CD1c-positive myeloid dendritic cell (primary cell): Measurements from ENCODE around the gene WFIKKN1.

ENCODE experiments used
- DNase-seq: peaks from one replicate; pipeline ENCODE4 v3.0.0-alpha.2; 2016; ENCODE audit errors: extremely low spot score

The WFIKKN1 gene

DNA sequence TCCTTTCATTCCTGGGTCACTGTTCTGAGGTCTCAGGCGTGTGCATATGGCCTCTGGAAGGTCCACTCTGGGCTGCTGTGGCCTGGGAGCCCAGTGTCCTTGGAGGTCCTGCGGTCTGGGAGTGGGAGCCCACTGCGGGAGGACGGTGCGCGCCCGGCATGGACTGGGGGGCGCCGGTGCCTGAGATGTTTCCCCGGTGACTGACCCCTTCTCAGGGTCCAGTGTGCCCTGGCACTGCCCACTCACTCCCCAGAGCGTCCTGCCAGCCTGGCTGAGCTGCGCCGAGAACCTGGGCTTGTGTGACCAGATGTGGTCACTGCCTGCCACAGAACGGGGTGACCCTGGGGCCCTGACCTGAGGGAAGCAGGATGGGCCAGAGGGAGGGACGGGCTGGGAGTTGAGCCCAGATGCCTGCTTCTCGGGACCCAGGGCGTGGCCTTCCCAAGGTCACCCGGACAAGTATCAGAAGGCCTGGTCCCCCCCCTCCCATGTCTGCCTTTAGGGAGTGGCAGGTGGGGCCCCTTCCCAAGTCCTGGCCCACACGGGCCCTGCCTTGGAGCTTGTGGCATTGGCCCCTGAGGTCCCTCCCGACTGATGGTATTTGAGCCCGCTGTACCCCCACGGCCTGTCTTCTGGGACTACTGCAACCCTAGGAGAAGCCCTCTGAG lies 43.6 kb downstream of the WFIKKN1 start:
- no peak for DNase-seq

DNA sequence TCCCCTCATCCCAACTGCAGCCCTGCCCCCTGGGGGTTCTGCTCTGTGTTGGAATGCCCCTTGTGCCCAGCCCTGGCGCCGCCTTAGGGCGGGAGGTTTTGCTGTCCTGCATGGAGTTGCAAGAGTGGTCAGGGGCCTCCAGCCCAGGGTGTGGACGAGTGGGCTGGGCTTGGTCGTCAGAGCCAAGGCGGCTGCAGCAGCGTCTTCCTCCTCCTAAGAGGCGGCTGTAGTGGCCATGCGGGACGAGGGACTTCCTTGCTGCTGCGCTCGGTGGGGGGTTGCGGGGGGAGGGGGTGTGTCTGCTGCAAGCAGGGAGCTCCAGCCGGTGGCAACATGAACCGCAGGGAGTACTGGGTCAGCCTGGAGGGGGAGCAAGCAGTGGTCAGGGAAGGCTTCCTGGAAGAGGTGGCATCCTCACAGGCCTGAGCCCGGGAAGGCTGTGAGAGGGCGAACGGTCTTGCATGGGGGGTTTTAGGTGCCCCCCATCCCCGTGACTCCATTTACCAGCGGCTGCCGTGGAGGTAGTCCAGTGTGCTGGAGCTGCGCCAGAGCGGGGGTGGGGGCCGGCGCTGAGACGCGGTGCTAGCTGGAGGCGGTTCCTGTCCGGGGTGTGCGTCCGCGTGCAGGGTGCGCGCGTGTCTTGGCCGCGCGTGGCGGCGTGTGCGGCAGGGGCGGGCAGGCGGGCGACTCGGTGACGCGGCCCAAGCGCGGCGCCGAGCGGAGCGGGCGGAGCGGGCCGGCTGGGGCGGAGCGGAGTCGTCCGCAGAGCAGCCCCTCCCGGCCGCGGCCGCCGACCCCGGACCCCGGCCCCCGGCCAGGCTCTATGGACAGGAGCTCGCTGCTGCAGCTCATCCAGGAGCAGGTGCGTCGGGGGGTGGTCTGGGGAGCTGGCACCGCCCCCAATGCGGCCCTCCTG lies 44.4 kb downstream of the WFIKKN1 start, which contains the start of gene RHBDL1:
TSS of gene RHBDL1 (plus strand) at position 704 of the 916 bp plus-strand sequence. CDS start at position 824, 120 bp downstream.
- DNase-seq, result peak; percentile 48

DNA sequence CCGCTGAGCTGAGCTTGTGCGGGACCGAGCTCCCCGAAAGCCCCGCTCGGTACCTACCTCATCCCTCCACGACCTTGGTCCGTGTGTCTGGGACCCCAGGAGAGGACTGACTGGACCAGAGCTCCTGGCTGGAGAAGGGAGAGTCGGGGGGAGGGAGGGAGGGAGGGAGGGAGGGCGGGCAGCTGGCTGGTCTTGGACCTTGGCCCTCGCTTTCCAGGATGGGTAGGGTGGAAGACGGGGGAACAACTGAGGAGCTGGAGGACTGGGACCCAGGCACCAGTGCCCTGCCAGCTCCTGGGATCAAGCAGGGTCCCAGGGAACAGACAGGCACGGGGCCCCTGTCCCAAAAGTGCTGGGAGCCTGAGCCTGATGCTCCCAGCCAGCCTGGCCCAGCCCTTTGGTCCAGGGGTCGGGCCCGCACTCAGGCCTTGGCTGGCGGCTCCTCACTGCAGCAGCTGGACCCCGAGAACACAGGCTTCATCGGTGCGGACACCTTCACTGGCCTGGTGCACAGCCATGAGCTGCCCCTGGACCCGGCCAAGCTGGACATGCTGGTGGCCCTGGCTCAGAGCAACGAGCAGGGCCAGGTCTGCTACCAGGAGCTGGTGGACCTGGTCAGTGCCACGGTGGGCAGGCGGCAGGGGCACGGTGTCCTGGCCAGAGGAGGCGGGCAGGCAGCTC lies 45.2 kb downstream of the WFIKKN1 start:
- no peak for DNase-seq

DNA sequence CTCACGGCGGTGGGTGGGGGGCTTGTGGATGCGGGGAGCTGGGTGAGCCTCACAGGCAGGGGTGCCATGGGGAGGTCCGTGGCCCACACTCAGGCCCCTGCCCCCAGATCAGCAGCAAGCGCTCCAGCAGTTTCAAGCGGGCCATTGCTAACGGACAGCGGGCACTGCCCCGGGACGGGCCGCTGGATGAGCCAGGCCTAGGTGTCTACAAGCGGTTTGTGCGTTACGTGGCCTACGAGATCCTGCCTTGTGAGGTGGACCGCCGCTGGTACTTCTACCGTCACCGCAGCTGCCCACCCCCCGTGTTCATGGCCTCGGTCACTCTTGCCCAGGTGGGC lies 45.7 kb downstream of the WFIKKN1 start:
- DNase-seq, result no peak

DNA sequence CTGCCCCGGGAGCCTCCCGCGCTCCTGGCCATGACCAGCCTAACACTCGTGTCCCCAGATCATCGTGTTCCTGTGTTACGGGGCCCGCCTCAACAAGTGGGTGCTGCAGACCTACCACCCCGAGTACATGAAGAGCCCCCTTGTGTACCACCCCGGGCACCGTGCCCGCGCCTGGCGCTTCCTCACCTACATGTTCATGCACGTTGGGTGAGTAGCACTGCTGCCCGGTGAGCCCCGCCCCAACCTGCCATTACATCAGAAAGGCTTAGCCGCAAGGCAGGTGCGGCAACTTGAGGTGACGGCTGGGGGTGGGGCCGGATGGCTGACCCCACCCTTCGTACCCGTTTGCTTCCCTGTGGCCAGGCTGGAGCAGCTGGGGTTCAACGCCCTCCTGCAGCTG lies 46.1 kb downstream of the WFIKKN1 start:
- DNase-seq, result no peak

DNA sequence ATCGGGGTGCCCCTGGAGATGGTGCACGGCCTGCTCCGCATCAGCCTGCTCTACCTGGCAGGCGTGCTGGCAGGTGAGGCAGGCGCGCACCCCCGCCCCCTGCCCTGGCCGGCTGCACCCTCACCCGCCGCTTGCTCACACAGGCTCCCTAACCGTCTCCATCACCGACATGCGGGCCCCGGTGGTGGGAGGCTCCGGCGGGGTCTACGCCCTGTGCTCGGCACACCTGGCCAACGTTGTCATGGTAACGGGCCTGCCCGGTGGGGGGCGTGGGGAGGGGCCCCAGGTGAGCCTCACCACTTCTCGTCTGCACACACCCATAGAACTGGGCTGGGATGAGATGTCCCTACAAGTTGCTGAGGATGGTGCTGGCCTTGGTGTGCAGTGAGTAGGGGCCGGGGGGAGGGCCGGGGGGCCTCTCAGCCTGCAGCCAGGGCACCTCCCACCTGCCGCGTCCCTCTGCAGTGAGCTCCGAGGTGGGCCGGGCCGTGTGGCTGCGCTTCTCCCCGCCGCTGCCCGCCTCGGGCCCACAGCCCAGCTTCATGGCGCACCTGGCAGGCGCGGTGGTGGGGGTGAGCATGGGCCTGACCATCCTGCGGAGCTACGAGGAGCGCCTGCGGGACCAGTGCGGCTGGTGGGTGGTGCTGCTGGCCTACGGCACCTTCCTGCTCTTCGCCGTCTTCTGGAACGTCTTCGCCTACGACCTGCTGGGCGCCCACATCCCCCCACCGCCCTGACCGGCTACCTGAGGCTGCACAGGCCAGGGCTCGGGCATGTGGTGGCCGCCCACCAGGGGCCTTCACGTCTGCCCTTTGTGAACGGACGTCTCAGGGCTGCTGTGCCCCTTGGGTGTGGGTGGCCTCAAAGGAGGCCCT lies 46.8 kb downstream of the WFIKKN1 start:
- no peak for DNase-seq

DNA sequence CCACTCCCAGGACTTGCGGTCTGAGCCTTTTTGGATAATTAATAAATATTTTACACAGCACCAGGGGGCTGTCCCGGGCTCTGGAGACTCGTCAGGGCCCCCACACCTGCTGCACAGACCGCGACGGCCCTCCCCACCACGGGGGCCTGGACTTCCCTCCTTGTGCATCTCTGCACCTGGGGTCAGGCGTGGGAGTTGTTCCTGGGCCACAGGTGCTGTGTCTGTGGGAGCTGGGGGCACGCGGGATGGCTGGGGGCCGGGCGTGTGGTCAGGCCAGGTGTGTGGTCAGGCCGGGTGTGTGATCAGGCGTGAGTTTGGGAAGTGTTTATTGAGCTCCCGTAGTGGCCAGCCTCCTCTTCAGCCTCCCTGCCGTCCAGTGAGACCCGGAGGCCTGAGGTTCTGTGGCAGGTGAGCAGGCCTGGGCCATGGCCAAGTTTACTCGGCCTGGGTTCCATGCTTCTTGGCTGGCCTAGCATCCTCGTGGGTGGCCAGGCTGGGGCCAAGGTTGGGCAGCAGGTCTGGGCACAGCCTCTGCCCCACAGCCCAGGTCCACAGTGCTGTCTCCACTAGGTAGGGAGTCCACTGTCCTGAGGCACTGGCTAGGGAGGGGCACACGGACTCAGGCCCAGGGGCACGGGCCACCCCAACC lies 47.5 kb downstream of the WFIKKN1 start:
- no peak for DNase-seq

DNA sequence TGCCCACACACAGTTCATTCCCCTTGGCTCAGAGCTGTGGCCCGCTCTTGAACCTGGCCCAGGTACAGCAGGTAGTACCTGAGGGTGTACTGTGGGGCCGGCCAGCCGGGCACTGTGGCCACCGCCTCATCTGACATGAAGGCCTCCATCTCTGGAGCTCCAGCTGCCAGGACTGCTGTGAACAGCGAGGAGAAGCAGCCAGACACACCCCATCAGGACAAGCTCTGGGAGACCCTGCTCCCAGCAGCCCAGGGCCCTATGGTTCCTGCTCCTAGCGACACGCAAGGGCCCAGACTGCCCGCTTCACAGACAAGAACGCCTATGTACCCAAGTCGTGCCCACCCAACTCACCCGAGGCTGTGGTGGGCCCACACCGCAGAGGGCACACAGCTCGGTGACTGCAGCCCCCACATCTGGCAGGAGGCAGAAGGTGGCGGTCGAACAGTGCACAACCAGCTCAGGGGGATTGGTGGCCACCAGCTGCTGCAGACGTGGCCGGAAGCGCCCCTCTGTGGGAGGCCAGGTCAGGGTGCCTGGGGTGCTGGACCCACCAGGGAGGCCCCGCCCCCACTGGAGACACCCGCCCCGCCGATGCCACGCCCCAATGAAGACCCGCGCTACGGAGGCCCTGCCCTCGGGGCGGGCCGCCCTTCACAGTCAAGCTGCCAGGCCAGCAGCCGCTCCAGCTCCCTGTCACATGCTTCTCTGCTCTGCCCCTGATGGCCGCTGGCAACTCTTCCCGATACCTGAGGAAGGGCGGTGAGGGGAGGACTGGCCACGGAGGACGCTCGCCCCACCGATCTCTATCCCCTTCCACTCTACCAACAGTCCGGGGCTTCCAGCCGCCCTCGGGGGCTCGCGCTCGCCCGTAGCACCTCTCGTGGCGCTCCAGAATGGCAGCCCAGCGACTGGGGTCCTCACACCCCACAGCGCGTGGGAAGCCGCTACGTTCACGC lies 48.4 kb downstream of the WFIKKN1 start:
- peak; percentile 57 for DNase-seq

DNA sequence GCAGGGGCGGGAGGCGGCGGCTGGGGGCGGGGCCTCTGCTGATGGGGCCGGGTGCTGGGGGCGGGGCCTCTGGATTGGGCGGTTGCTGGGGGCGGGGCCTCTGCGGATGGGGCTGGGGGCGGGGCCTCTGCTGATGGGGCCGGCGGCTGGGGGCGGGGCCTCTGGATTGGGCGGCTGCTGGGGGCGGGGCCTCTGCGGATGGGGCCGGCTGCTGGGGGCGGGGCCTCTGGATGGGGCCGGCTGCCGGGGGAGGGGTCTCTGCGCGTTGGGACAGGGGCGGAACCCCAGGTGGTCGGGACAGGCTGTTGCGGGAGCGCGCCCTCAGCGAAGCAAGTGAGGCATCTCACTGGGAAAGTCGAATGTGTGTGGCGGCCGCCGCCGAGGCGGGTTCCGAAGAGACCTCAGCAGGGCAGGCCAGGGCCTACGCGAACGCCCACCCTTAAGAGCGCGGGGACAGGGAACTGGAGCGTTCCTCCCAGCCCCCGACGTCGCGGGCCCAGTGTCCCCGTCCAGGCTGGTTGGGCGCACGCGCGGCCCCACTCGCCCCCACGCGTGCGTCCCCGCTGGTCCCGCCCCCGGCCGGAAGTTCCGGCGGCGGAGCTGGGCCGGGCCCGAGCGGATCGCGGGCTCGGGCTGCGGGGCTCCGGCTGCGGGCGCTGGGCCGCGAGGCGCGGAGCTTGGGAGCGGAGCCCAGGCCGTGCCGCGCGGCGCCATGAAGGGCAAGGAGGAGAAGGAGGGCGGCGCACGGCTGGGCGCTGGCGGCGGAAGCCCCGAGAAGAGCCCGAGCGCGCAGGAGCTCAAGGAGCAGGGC lies 49.2 kb downstream of the WFIKKN1 start, which contains the start of gene STUB1:
TSS of gene STUB1 (plus strand) at position 597 of the 811 bp plus-strand sequence. CDS start at position 713, 116 bp downstream.
- peak; percentile 95 for DNase-seq

DNA sequence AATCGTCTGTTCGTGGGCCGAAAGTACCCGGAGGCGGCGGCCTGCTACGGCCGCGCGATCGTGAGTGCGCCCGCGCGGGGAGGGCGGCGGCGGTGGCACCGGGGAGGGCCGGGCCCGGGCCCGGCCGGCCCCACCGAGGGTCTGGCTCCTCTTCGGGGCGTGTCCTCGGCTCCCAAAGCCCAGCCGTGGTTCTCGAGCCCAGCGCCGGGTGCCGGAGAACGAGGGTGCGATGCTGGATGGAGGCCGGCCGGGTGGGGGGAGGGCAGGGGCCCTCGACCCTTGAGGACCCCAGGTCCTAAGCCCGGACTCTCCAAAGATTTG lies 49.8 kb downstream of the WFIKKN1 start:
- no peak for DNase-seq

DNA sequence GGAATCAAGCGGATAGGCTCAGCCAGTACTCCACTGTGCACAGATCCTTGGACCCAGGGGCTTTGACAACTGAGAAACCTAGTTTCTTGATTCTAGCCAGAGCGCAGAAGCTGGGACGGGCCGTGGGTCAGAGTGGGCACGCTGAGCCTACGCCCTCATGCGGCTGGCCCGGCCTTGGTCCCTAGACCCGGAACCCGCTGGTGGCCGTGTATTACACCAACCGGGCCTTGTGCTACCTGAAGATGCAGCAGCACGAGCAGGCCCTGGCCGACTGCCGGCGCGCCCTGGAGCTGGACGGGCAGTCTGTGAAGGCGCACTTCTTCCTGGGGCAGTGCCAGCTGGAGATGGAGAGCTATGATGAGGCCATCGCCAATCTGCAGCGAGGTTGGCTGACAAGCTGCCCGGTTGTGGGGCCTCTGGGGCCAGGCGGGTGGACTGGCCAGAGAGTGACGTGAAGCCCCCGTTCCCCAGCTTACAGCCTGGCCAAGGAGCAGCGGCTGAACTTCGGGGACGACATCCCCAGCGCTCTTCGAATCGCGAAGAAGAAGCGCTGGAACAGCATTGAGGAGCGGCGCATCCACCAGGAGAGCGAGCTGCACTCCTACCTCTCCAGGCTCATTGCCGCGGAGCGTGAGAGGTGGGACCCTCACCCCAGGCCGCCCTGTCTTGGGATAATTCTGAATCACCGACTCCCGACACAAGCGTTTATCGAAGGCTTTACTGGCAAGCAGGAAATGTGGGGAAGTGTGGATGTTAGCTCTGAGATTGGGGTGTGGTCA lies 50.4 kb downstream of the WFIKKN1 start:
- DNase-seq, result peak; percentile 45

DNA sequence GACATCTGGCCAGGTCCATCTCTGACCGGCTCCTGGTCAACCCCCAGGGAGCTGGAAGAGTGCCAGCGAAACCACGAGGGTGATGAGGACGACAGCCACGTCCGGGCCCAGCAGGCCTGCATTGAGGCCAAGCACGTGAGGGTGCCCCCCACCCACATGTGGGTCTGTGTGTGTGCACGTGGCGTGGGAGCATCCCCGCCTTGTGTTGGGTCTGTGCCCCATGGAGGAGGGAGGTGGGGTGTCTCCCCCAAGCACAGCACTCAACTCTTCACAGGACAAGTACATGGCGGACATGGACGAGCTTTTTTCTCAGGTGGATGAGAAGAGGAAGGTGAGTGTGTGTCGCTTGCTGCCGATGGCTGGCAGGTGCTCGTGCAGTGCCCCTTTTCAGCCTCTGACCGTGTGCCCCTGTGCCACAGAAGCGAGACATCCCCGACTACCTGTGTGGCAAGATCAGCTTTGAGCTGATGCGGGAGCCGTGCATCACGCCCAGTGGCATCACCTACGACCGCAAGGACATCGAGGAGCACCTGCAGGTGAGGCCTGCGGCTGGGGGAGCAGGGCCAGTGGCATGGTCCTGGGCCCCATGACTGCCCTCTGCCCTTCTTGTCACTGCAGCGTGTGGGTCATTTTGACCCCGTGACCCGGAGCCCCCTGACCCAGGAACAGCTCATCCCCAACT lies 51.1 kb downstream of the WFIKKN1 start:
- no peak for DNase-seq

DNA sequence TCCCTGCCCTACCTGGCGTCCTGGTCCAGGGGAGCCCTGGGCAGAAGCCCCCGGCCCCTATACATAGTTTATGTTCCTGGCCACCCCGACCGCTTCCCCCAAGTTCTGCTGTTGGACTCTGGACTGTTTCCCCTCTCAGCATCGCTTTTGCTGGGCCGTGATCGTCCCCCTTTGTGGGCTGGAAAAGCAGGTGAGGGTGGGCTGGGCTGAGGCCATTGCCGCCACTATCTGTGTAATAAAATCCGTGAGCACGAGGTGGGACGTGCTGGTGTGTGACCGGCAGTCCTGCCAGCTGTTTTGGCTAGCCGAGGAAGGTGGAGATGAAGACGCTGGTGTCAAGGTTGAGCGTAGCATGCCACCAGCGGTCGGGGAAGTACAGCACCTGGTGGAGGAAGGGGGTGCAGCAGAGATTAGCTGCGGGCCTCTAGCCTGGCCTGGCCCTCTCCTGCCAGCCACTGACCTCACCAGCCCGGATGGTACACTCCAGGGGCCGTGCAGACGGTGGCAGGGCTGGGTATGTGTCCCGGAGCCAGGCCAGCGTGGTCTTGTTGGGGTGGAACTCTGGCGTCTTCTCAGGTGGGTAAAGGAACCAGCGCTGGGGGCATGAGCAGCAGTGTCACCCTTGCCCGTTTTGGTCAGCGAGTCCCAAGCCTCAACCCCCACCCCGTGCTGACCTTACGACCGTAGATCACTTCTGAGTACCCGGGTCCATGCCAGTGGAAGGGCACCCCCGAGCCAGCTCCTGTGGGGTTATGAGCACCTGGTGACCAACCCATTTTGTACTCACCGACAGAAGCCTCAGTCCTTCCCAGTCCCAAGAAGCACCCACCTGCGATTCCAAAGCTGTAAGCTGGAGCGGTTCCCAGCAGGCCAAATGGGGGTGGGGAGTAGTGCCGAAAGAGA lies 52.0 kb downstream of the WFIKKN1 start:
- DNase-seq, result no peak

DNA sequence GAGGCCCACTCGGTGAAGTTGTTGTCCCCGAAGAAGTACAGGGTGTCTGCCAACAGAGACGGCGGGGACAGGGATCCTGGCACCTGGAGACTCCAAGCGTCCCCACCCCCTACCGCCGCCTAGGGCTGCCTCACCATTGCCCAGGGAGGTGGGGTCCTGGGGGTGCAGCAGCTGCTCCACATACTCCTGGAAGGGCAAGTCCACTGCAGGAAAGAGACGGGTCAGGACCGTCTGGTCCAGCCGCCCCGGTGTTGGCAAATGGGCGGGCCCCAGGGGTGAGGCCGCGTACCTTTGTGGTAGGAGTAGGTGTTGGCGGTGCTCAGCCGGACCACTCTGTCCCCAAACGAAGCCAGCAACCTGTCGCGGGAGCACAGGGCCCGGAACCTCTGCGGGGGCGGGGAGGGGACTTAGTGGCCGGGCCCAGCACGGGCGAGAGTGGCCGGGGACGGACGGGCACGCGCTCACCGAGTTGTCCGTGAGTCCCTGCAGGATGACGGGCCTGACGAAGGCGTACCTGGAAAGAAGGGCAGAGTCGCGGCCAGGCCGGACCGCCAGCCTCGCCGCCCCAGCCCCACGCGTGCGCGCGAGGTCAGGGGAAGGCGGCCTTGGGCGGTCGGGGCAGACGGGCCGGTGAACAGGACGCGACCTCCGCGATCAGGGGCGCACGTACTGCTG lies 52.7 kb downstream of the WFIKKN1 start:
- no peak for DNase-seq
